Activated CD4-positive, alpha-beta T cell treated with anti-CD3 and anti-CD28 coated beads for 4 hours (primary cell): ENCODE data around the gene OR1I1.

Experiments used
- DNase-seq, 2 donors: peaks; one replicate each; pipeline ENCODE4 v3.0.0-alpha.2; 2020

OR1I1 gene

GRCh38 chr19:15120135-15121026 lies 38.4 kb downstream of the OR1I1 start:
- DNase-seq = no peak

GRCh38 chr19:15122331-15123030 lies 40.5 kb downstream of the OR1I1 start:
- no peak for DNase-seq

- no peak for DNase-seq
Measured at GRCh38 chr19:15123031-15123890, 41.2 kb downstream of the OR1I1 start.

- DNase-seq = no peak
Measured at GRCh38 chr19:15123900-15124299, 41.9 kb downstream of the OR1I1 start.

GRCh38 chr19:15124572-15125231 lies 42.7 kb downstream of the OR1I1 start:
- no peak for DNase-seq

- peak; percentile 95 to 97 for DNase-seq
Measured at GRCh38 chr19:15125232-15126067, 43.4 kb downstream of the OR1I1 start.

- DNase-seq = no peak
Measured at GRCh38 chr19:15126131-15126910, 44.3 kb downstream of the OR1I1 start.

GRCh38 chr19:15128162-15128770 lies 46.3 kb downstream of the OR1I1 start:
- DNase-seq = no peak

GRCh38 chr19:15129856-15130585 lies 48.0 kb downstream of the OR1I1 start:
- peak; percentile 55 to 62 for DNase-seq

GRCh38 chr19:15136234-15136954 lies 54.4 kb downstream of the OR1I1 start:
- no peak for DNase-seq

GRCh38 chr19:15137777-15138176 lies 55.8 kb downstream of the OR1I1 start:
- no peak for DNase-seq

GRCh38 chr19:15138427-15138826 lies 56.4 kb downstream of the OR1I1 start:
- no peak for DNase-seq

- no peak for DNase-seq
Measured at GRCh38 chr19:15141143-15141542, 59.1 kb downstream of the OR1I1 start.

- no peak for DNase-seq
Measured at GRCh38 chr19:15142313-15142712, 60.3 kb downstream of the OR1I1 start.
